Lung microvascular endothelial cell (primary cell): ENCODE results near the gene DESI2. TPM values are rescaled to one million over a fixed set of nuclear protein-coding genes. Genes with fewer than 3 reads are reported as not detected.

Experiments used
- DNase-seq, 2 donors: peaks; one replicate each; pipeline versions ENCODE4 v3.0.0 to v3.0.0-alpha.2; 2010; ENCODE audit warnings: low read depth in 2 of 2
- total RNA-seq: library from RNA; depleted of rRNA; stranded (reverse); fragments of >200 nt; gene quantifications from 2 replicates; pipeline ENCODE4 v1.2.1, GENCODE V29; 2014

Gene DESI2
- total RNA-seq, 1 donor from 2014 or later = 38.9 TPM

DNA sequence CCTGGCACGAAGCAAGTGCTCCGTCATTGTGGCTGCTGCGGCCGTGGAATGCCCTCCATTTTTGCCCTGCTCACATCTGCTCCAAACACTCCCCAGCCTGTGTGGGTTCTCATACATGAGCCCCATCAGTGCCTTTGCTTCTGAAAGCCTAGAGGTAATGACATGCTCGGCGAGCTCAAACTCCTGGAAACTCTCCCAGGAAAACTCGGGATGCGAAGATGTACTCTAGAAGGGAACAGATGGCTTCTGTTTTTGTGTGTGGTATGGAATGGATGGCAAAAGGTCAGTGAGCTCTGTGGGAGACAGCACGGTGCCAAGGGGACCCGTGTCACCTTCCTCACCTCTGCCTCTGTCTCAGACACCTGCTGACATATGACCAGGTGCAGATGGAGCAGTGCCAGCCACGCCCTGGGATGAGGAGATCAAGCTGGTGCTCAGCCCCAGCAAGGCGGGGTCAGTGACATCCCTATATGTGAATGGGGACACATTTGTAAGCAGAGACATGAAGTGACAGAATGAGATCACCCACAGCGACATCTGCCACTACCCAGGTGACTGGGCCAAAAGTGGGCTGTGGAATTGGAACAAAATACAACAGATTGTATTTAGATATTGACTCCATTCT is 98.5 kb downstream of the DESI2 start:
- no peak for DNase-seq

DNA sequence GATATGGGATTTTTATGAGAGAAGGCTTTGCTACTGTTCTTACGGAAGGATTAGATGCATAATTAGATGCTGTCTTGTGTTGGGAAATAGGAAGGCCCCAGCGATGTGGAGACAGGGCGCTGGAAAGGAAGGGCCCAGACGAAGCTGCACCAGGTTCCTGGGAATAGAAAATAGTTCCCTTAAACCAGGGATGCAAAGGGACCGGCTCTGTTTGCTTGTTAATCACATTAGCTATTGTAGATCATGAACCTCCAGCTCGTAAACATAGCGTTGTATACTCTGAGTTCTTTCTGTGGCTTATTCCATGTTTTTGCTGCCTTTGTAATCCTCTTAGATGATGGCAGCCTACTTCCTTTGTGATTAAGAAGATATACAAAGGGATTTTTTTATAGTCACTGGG is 102.7 kb downstream of the DESI2 start:
- no peak for DNase-seq

DNA sequence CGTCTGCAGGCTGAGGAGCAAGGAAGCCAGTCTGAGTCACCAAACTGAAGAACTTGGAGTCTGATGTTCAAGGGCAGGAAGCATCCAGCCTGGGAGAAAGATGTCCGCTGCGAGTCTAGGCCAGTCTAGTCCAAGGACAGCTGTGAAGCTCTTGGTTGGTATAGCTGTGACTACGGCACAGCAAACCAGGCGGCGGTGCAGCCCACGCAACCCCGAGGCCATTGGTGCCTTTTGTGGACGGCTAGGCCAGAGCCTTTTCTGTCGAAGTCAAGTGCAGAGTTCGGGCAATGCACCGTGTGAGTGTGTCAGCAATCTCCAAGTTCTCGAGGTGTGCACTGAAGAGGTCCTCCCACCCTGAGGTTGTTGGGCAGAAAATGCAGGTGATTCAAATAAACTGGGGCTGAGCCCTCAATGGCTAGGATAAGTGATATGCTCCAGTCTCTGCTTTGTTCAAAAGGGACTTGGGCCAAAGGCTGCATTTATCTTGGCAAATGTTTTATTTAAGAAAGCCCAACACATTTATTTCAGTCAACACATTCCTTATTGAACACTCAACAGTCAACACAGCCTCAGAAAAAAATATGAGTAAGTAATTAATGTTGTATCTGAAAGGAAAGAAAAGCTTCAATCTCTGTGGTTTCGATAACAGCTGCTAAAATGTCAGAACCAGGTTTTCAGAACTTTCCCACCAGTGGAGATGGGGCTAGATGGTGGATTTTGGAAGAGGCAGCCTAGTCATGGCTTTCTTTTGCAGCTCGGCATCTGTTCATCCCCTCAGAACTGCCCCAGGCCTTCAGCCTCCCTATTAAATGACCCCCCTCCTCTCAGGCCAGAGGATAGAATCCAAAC is 104.4 kb downstream of the DESI2 start:
- no peak for DNase-seq

Other genes starting within 250 kb of the DESI2 start
- gene ADSS2, start 201.2 kb upstream of the DESI2 start, total RNA-seq = 51.6 and 66.3 TPM in 2 replicates
- gene CATSPERE, start 191.9 kb upstream of the DESI2 start, total RNA-seq = 0.44 and 1.6 TPM in 2 replicates
- gene COX20, start 182.5 kb downstream of the DESI2 start, total RNA-seq = 10.0 and 11.1 TPM in 2 replicates
- gene HNRNPU, start 211.4 kb downstream of the DESI2 start, total RNA-seq = 217 and 250 TPM in 2 replicates